Astrocyte (in vitro differentiated cells and primary cell): ENCODE data around the gene PAK4. TPM values are rescaled to one million over a fixed set of nuclear protein-coding genes. Genes with fewer than 3 reads are reported as not detected.
"Not testable (repeated sequence)": the region's sequence is repeated elsewhere in the genome, so short reads cannot be mapped to it uniquely, and the experiment has no call there.

Experiments
- DNase-seq: peaks from one replicate; pipeline ENCODE4 v3.0.0-alpha.2; 2010; ENCODE audit warnings: low read depth
- FAIRE-seq: peaks from 2 replicates; lab custom pipeline; 2011; peaks lifted over from hg19 to GRCh38; lab: Jason Lieb, UNC
- H2AFZ ChIP-seq: 2 replicates; pipeline ENCODE4 v1.6.0; 2012; ENCODE audit warnings: low read depth, low read length, inconsistent platforms
- H3K27ac ChIP-seq: 2 replicates; pipeline ENCODE4 v1.5.1; 2011; ENCODE audit warnings: low read depth, low read length, inconsistent platforms
- H3K27me3 ChIP-seq: 2 replicates; pipeline ENCODE4 v1.6.0; 2011; ENCODE audit warnings: low read length, inconsistent platforms; ENCODE audit not compliant: insufficient read depth
- H3K36me3 ChIP-seq: 2 replicates; pipeline ENCODE4 v1.5.1; 2011; ENCODE audit warnings: low read length, inconsistent platforms; ENCODE audit not compliant: insufficient read depth
- H3K4me1 ChIP-seq: 2 replicates; pipeline ENCODE4 v1.5.1; 2011; ENCODE audit warnings: low read length, inconsistent platforms; ENCODE audit not compliant: insufficient read depth
- H3K4me2 ChIP-seq: 2 replicates; pipeline ENCODE4 v1.6.0; 2012; ENCODE audit warnings: low read length, inconsistent platforms
- H3K4me3 ChIP-seq: 2 replicates; pipeline ENCODE4 v1.5.1; 2011; ENCODE audit warnings: low read depth, mild to moderate bottlenecking, low read length, inconsistent platforms; ENCODE audit not compliant: insufficient read depth
- H3K79me2 ChIP-seq: 2 replicates; pipeline ENCODE4 v1.6.0; 2012; ENCODE audit warnings: mild to moderate bottlenecking, low read length, inconsistent platforms; ENCODE audit not compliant: insufficient read depth
- H3K9ac ChIP-seq: 2 replicates; pipeline ENCODE4 v1.6.0; 2012; ENCODE audit warnings: mild to moderate bottlenecking, low read length, inconsistent platforms
- H3K9me3 ChIP-seq: 2 replicates; pipeline ENCODE4 v1.5.1; 2012; ENCODE audit warnings: low read depth, mild to moderate bottlenecking, low read length, inconsistent platforms; ENCODE audit not compliant: insufficient read depth
- H4K20me1 ChIP-seq: 2 replicates; pipeline ENCODE4 v1.6.0; 2012; ENCODE audit warnings: low read length, inconsistent platforms; ENCODE audit not compliant: insufficient read depth
- H3K27ac Mint-ChIP-seq: one replicate; pipeline ENCODE4 v1.8.0; 2021; ENCODE audit warnings: mild to moderate bottlenecking, mixed read lengths; ENCODE audit not compliant: unreplicated experiment
- H3K27me3 Mint-ChIP-seq: one replicate; pipeline ENCODE4 v1.8.0; 2021; ENCODE audit warnings: low read depth, mixed read lengths; ENCODE audit not compliant: unreplicated experiment
- H3K36me3 Mint-ChIP-seq: one replicate; pipeline ENCODE4 v1.8.0; 2021; ENCODE audit warnings: low read depth, mixed read lengths; ENCODE audit not compliant: unreplicated experiment
- H3K4me1 Mint-ChIP-seq: one replicate; pipeline ENCODE4 v1.8.0; 2021; ENCODE audit warnings: low read depth, mixed read lengths; ENCODE audit not compliant: unreplicated experiment
- H3K4me3 Mint-ChIP-seq: one replicate; pipeline ENCODE4 v1.8.0; 2021; ENCODE audit warnings: mild to moderate bottlenecking, moderate library complexity, mixed read lengths; ENCODE audit not compliant: unreplicated experiment
- H3K9me3 Mint-ChIP-seq: one replicate; pipeline ENCODE4 v1.8.0; 2021; ENCODE audit warnings: mild to moderate bottlenecking, mixed read lengths; ENCODE audit not compliant: unreplicated experiment
- CTCF ChIP-seq: IDR thresholded peaks from 2 replicates; pipeline ENCODE4 v1.5.1; 2011; ENCODE audit warnings: low read depth, mild to moderate bottlenecking, inconsistent platforms, low read length, moderate library complexity; ENCODE audit not compliant: insufficient read depth
- EZH2 ChIP-seq: IDR thresholded peaks from 2 replicates; pipeline ENCODE4 v1.6.1; 2012; ENCODE audit warnings: mild to moderate bottlenecking, low read length, inconsistent platforms; ENCODE audit not compliant: insufficient read depth
- total RNA-seq: library from RNA; stranded (reverse); gene quantifications from 2 replicates; pipeline ENCODE4 v1.2.1, GENCODE V29; 2021

PAK4 gene
- total RNA-seq, 1 donor from 2014 or later: 48.0 TPM

- no peaks in the 10 kb centered on the region for H3K36me3 ChIP-seq
- Mint-ChIP-seq H3K4me3 (no peak overlapping the region), H3K27ac (no peak overlapping the region), H3K27me3 (peaks cover 50% of the 10 kb centered on the region), H3K9me3 (peaks cover 10% of the 10 kb centered on the region), H3K36me3 (no peaks in the 10 kb centered on the region), H3K4me1 (no peaks in the 10 kb centered on the region)
- peaks cover 3% of the 10 kb centered on the region for H3K27me3 ChIP-seq
- no peak for FAIRE-seq
- no peaks in the 10 kb centered on the region for H4K20me1 ChIP-seq
- no peak overlapping the region for H3K9ac ChIP-seq
- H2AFZ ChIP-seq: no peak overlapping the region
- H3K79me2 ChIP-seq: no peaks in the 10 kb centered on the region
- no peak for DNase-seq
- no peak overlapping the region for H3K27ac ChIP-seq
- H3K9me3 ChIP-seq: no peaks in the 10 kb centered on the region
- H3K4me2 ChIP-seq: no peak overlapping the region
- TF ChIP-seq EZH2: no peak
- TF ChIP-seq CTCF: no peak
- no peaks in the 10 kb centered on the region for H3K4me1 ChIP-seq
- H3K4me3 ChIP-seq: no peak overlapping the region
Measured at GRCh38 chr19:39217094-39217493, 91.5 kb downstream of the PAK4 start.

- Histone ChIP-seq H3K9ac (no peak overlapping the region), H3K36me3 (no peaks in the 10 kb centered on the region), H3K9me3 (no peaks in the 10 kb centered on the region), H3K79me2 (no peaks in the 10 kb centered on the region), H3K4me2 (no peak overlapping the region), H4K20me1 (no peaks in the 10 kb centered on the region), H2AFZ (no peak overlapping the region), H3K4me3 (no peak overlapping the region), H3K27me3 (peaks cover 3% of the 10 kb centered on the region), H3K4me1 (no peaks in the 10 kb centered on the region), H3K27ac (no peak overlapping the region)
- Mint-ChIP-seq H3K4me1 (no peaks in the 10 kb centered on the region), H3K27me3 (peaks cover 52% of the 10 kb centered on the region), H3K9me3 (peaks cover 10% of the 10 kb centered on the region), H3K27ac (no peak overlapping the region), H3K4me3 (no peak overlapping the region), H3K36me3 (no peaks in the 10 kb centered on the region)
- no peak for TF ChIP-seq EZH2
- no peak for TF ChIP-seq CTCF
- FAIRE-seq (no peak), DNase-seq (no peak)
Measured at GRCh38 chr19:39218230-39219007, 92.8 kb downstream of the PAK4 start.

GRCh38 chr19:39219108-39219507 is 93.5 kb downstream of the PAK4 start:
- H3K27ac Mint-ChIP-seq, H3K4me2 ChIP-seq, H4K20me1 ChIP-seq, H3K4me1 ChIP-seq, H3K36me3 Mint-ChIP-seq, H3K9me3 ChIP-seq, FAIRE-seq, H3K9ac ChIP-seq, H3K27me3 ChIP-seq, H3K27ac ChIP-seq, H3K79me2 ChIP-seq, H3K4me3 ChIP-seq, H2AFZ ChIP-seq, DNase-seq, H3K4me1 Mint-ChIP-seq, H3K4me3 Mint-ChIP-seq, H3K36me3 ChIP-seq: not testable (repeated sequence)
- Mint-ChIP-seq H3K9me3 (peaks cover 10% of the 10 kb centered on the region), H3K27me3 (peaks cover 52% of the 10 kb centered on the region)
